Measurements from ENCODE around the gene VSIG10.

The VSIG10 gene, protein sequence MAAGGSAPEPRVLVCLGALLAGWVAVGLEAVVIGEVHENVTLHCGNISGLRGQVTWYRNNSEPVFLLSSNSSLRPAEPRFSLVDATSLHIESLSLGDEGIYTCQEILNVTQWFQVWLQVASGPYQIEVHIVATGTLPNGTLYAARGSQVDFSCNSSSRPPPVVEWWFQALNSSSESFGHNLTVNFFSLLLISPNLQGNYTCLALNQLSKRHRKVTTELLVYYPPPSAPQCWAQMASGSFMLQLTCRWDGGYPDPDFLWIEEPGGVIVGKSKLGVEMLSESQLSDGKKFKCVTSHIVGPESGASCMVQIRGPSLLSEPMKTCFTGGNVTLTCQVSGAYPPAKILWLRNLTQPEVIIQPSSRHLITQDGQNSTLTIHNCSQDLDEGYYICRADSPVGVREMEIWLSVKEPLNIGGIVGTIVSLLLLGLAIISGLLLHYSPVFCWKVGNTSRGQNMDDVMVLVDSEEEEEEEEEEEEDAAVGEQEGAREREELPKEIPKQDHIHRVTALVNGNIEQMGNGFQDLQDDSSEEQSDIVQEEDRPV

DNA sequence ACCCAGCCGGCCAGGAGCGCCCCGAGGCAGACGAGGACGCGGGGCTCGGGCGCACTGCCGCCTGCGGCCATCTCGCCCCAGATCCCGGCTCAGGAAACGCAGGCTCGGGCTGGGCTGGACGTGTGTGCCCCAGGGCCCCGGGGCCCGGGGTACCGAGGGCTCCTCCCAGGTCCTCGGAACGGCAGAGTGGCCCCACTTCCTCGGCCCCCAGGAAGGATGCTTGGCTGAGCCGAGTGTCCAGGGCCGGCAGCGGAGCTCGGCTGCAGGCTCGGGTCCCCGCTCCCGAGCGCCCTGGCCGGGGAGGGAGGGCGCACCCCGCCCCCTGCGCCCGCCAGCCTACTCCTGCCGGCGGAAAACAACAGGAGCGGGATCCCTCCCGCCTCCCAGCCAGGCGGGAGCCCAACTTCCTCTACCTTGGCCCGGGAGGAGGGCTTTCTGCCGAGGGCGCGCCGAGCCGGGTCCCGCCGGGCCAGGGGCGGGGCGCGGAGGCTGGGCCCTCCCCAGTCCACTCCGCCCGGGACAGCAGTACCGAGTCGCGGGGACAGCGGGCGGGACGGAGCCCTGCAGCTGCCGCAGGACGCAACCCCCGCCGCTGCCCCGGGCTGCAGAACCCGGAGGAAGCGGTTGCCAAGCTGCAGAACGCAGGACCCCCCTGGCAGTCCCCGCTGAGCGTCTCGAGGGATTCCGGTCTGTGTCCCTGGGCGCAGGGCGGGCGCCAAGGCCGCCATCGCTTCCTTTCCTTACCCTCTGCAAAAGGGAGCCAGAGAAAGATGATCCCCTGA lies at the start of gene VSIG10:
TSS of gene VSIG10 (minus strand) at position 411 of the 782 bp plus-strand sequence. CDS start at position 71, 340 bp downstream.
- DNase-seq (ENCODE audit: low read depth) = peak; percentile 59
- TF ChIP-seq, protein P1, sequence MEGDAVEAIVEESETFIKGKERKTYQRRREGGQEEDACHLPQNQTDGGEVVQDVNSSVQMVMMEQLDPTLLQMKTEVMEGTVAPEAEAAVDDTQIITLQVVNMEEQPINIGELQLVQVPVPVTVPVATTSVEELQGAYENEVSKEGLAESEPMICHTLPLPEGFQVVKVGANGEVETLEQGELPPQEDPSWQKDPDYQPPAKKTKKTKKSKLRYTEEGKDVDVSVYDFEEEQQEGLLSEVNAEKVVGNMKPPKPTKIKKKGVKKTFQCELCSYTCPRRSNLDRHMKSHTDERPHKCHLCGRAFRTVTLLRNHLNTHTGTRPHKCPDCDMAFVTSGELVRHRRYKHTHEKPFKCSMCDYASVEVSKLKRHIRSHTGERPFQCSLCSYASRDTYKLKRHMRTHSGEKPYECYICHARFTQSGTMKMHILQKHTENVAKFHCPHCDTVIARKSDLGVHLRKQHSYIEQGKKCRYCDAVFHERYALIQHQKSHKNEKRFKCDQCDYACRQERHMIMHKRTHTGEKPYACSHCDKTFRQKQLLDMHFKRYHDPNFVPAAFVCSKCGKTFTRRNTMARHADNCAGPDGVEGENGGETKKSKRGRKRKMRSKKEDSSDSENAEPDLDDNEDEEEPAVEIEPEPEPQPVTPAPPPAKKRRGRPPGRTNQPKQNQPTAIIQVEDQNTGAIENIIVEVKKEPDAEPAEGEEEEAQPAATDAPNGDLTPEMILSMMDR (conservative IDR thresholded peaks at IDR 0.05; ENCODE audit: low read length) = no peak; the same call in 1 of the 2 replicates
- peak within 1 kb of the TSS; percentile 79 for H3K4me3 ChIP-seq (ENCODE audit: low read length)

DNA sequence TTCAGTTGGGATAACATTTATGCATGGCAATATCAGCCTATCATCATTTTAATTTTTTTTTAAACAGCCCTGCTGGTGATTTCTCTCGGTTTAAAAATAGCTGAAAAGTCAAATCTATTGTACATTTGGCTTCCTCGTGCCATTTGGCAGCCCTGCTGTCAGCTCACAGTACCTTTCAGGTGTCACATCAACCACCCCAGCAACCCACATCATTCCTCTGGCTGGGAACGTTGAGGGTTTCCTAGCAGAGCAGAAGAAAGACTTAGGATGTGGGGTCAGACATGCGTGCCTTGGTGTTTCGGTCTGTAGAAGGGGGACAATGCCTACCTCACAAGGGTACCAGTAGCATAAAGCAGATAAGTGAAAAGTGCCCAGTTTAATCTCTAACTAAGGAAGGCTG lies 47.9 kb upstream of the VSIG10 start:
- no peak for DNase-seq (ENCODE audit: low read depth)
- H3K4me3 ChIP-seq (ENCODE audit: low read length) = no peak overlapping the region
- TF ChIP-seq, protein P1 (conservative IDR thresholded peaks at IDR 0.05; ENCODE audit: low read length) = no peak

DNA sequence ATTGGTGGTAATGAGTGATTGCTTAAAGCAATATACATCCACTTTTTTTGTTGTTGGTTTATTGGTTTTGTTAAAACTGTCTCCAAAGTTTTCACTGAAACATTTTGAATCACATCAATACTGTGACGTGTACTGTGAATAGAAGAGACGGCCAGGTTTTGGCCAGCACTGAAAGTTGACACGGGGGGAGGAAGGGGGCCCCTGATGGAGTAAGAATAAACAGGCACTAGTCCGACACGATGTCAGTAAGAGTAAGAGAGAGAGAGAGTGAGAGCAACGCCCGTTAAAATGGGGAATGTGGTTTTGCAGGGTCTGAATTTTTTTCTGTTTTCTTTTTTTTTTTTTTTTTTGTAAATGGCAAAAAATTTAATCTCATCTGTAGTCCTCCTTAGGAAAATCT lies 46.8 kb upstream of the VSIG10 start:
- TF ChIP-seq, protein P1 (conservative IDR thresholded peaks at IDR 0.05; ENCODE audit: low read length) = no peak
- no peak overlapping the region for H3K4me3 ChIP-seq (ENCODE audit: low read length)
- no peak for DNase-seq (ENCODE audit: low read depth)

DNA sequence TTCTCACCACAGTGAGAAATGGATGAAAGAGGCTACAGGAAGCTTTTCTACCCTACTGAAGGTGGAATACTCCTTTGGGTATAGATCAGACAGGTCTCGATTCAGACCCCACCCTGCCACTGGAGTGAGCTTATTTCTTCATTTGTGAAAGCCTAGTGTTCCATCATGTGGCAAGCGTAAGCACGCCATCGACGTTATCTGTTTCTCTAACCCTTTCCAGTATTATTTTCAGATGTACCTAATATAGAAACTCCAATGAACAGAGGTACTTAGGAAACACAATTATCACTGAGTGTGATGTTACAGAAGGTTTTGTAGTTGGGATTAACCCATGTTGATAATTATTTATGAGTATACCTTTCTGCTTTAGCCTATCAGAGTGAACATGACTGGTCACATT lies 44.5 kb upstream of the VSIG10 start:
- no peak for DNase-seq (ENCODE audit: low read depth)
- TF ChIP-seq, protein P1 (conservative IDR thresholded peaks at IDR 0.05; ENCODE audit: low read length) = no peak
- H3K4me3 ChIP-seq (ENCODE audit: low read length) = no peak overlapping the region

DNA sequence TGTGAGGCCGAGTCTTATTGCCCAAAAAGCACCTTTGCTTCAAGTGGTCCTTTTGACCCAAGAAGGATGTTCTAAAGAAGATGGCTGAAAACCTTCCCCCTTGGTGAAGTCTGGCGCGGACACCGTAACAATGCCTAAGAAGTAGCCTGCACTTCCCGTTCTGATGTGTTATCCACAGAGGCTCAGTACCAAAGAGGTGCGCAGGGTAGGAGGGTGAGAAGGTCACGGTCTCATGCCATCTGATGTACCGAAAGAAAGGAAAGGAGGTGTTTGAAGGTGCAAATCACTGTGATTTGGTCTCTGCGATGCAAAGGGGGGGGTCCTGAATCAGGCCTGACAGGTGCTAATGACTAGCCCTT lies 42.0 kb upstream of the VSIG10 start:
- TF ChIP-seq, protein P1 (conservative IDR thresholded peaks at IDR 0.05; ENCODE audit: low read length) = no peak
- DNase-seq (ENCODE audit: low read depth) = no peak
- no peak overlapping the region for H3K4me3 ChIP-seq (ENCODE audit: low read length)

DNA sequence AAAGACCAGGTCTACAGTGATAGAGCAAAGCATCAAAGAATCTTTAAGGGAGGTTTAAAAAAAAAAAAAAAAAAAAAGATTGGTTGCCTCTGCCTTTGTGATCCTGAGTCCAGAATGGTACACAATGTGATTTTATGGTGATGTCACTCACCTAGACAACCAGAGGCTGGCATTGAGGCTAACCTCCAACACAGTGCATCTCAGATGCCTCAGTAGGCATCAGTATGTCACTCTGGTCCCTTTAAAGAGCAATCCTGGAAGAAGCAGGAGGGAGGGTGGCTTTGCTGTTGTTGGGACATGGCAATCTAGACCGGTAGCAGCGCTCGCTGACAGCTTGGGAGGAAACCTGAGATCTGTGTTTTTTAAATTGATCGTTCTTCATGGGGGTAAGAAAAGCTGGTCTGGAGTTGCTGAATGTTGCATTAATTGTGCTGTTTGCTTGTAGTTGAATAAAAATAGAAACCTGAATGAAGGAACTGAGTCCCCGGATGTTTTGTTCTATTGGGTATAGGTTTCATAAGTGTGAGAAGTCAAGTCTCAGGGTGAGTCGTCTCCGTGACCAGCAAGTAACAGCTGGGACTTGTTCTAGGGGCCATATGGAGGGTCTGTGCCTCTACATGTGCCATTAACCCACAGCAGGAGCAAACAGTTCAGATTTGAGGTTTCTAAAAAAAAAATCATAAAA lies 41.4 kb upstream of the VSIG10 start:
- TF ChIP-seq, protein P1 (conservative IDR thresholded peaks at IDR 0.05; ENCODE audit: low read length) = no peak
- no peak for DNase-seq (ENCODE audit: low read depth)
- H3K4me3 ChIP-seq (ENCODE audit: low read length) = no peak overlapping the region
